AG09309 (cell line): ENCODE measurements around the gene LTBP4.

Experiments used
- DNase-seq: peaks from one replicate; pipeline ENCODE4 v3.0.0-alpha.2; 2010; ENCODE audit warnings: low read depth
- H3K4me3 ChIP-seq: 2 replicates; pipeline ENCODE4 v1.5.1; 2011; ENCODE audit warnings: mild to moderate bottlenecking, low read depth, low read length, moderate library complexity; ENCODE audit not compliant: control insufficient read depth
- CTCF ChIP-seq: IDR thresholded peaks from 2 replicates; pipeline ENCODE4 v1.5.1; 2011; ENCODE audit warnings: mild to moderate bottlenecking, low read depth, low read length, inconsistent platforms; ENCODE audit not compliant: insufficient read depth, control insufficient read depth; ENCODE audit errors: missing control alignments

LTBP4 gene

GRCh38 chr19:40625406-40626120 lies 24.4 kb downstream of the LTBP4 start:
- DNase-seq: no peak
- H3K4me3 ChIP-seq: no peak overlapping the region
- no peak for TF ChIP-seq CTCF

- no peak for DNase-seq
Measured at GRCh38 chr19:40626918-40627317, 25.7 kb downstream of the LTBP4 start.

GRCh38 chr19:40627486-40628279 lies 26.5 kb downstream of the LTBP4 start:
- no peak overlapping the region for H3K4me3 ChIP-seq
- no peak for DNase-seq
- TF ChIP-seq CTCF: no peak

More at GRCh38 chr19:40626918-40627317, 25.7 kb downstream of the LTBP4 start:
- no peak overlapping the region for H3K4me3 ChIP-seq
- no peak for TF ChIP-seq CTCF

- DNase-seq: no peak
- H3K4me3 ChIP-seq: no peak overlapping the region
- no peak for TF ChIP-seq CTCF
Measured at GRCh38 chr19:40629346-40629745, 28.2 kb downstream of the LTBP4 start.

GRCh38 chr19:40630571-40631160 lies 29.5 kb downstream of the LTBP4 start:
- no peak for DNase-seq
- TF ChIP-seq CTCF: no peak
- H3K4me3 ChIP-seq: no peak overlapping the region

- H3K4me3 ChIP-seq: no peak overlapping the region
- no peak for TF ChIP-seq CTCF
- no peak for DNase-seq
Measured at GRCh38 chr19:40632311-40633036, 31.3 kb downstream of the LTBP4 start.
